ENCODE measurements around the gene CNIH1.
"Not testable (repeated sequence)": the region's sequence is repeated elsewhere in the genome, so short reads cannot be mapped to it uniquely, and the experiment has no call there.

Gene CNIH1

DNA sequence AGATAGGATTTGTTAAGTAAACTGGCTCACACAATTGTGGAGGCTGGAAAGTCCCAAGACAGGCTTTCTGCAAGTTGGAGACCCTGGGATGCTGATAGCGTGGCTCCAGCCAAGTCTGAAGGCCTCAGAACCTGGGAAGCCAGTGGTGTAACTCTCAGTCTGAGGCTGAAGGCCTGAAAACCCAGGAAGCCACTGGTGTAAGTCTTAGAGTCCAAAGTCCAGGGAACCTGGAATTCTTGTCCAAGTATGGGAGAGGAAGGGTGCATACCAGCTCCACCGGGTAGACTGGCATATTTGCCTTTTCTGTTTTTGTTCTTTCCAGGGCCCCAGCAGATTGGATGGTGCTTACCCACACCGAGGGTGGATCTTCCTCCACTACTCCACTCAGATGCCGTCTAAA is 29.5 kb upstream of the CNIH1 start:
- no peak for DNase-seq (ENCODE audit: low read depth in 3 of 3, low spot score in 1 of 3)

DNA sequence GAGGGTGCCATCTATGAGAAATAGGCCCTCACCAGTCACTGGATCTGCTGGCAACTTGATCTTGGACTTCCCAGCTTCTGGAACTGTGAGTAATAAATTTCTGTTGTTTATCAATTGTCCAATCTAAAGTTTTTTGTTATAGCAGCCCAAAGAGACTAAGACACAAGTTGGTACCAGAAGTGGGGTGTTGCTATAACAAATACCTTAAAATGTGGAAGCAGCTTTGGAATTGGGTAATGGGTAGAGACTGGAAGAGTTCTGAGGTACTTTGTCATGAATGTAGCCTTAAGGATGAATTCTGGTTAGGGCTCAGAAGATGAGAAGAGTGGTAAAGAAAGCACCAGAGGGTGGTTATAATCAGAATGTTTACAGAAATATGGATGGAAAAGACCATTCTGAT is 26.1 kb upstream of the CNIH1 start:
- no peak for DNase-seq (ENCODE audit: low read depth in 3 of 3, low spot score in 1 of 3)

DNA sequence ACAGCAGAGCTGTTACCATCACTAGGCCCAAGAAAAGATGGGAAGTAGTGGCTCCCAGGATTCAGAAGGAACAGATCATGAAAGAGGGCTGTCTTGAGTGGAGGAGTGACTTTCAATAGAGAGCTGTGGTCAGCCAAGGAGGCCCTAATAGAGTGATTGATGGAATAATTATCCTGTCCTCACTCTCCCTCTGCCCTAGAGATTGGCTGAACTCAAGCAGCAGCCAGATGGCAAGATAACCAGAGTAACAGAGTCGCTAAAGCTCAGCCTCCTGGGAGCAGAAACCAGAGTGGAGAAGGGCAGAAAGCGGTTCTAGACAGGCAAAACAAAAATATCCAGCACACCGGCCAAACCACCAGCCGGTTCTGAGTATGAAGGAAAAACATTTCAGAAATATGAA is 24.5 kb upstream of the CNIH1 start:
- DNase-seq (ENCODE audit: low read depth in 3 of 3, low spot score in 1 of 3): no peak

DNA sequence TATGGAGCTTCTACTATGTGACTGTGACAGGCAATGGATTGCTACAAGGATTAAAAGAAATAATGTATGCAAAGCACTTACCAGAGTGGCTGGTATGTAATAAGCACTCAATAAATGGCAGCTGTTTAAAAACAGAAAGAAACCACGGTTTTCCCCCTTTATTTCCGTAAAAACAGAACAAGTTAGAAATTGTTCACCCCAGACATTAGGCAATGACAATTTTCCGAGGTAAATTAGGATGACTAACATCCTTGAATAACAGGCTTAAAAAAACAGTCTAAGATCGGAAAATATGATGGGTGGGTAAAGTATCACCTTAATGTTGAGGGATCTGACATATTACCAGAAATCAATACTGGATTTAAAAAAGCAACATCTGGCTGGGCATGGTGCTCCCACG is 20.9 kb upstream of the CNIH1 start:
- DNase-seq (ENCODE audit: low read depth in 3 of 3, low spot score in 1 of 3): no peak

DNA sequence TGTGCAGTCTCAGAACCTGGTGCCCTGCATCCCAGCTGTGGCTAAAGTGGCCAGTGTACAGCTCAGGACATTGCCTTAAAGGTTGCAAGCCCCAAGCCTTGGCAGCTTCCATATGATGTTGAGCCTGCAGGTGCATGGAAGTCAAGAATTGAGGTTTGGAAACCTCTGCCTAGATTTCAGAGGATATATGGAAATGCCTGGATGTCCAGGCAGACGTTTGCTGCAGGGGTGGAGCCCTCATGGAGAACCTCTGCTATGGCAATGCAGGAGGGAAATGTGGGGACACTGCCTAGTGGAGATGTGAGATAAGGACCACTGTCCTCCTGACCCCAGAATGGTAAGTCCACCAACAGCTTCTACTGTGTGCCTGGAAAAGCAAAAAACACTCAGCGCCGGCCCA is 17.9 kb upstream of the CNIH1 start:
- no peak for DNase-seq (ENCODE audit: low read depth in 3 of 3, low spot score in 1 of 3)

DNA sequence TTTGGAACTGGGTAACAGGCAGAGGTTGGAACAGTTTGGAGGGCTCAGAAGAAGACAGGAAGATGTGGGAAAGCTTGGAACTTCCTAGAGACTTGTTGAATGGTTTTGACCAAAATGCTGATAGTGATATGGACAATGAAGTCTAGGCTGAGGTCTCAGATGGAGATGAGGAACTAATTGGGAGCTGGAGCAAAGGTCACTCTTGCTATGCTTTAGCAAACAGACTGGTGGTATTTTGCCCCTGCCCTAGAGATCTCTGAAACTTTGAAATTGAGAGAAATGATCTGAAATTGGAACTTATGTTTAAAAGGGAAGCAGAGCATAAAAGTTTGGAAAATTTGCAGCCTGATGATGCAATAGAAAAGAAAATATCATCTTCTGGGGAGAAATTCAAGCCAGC is 17.4 kb upstream of the CNIH1 start:
- not testable (repeated sequence) for DNase-seq (ENCODE audit: low read depth in 3 of 3, low spot score in 1 of 3)

DNA sequence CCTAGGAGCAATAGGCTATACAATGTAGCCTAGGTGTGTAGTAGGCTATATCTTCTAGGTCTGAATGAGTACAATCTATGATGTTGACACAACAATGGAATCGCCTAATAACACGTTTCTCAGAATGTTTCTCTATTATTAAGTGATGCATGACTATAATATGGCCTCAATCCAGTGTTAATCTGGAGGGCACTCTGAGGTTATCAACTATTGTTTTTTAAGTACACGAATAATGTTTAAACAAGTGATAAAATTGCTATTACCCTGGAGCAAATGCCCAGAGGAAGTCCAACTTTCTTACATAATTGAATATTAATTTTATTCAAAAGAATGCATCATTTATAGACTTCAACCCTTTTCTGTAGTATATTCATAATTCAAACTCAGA is 16.4 kb upstream of the CNIH1 start:
- DNase-seq (ENCODE audit: low read depth in 3 of 3, low spot score in 1 of 3): no peak

DNA sequence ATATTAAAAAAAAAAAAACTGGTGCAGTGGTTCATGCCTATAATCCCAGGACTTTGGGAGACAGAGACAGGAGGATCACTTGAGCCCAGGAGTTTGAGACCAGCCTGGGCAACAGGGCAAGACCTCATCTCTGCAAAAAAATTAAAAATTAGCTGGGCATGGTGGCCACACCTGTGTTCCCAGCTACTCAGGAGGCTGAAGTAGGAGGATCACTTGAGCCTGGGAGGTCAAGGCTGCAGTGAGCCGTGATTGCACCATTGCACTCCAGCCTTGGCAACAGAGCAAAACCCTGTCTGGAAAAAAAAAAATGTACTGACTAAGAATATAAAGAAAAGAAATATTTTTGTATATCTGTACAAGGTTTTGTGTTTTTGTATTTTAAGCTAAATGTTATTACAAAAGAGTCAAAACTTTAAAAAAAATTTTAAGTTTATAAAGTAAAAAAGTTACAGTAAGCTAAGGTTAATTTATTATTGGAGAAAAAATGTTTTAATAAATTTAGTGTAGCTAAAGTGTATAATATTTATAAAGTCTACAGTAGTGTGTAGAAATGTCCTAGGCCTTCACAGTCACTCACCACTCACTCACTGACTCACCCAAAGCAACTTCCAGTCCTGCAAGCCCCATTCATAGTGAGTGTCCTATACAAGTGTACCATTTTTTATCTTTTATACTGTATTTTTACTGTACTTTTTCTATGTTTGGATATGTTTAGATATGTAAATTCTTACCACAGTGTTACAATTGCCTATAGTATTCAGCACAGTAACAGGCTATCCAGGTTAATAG is 15.8 kb upstream of the CNIH1 start:
- DNase-seq (ENCODE audit: low read depth in 3 of 3, low spot score in 1 of 3): not testable (repeated sequence)

DNA sequence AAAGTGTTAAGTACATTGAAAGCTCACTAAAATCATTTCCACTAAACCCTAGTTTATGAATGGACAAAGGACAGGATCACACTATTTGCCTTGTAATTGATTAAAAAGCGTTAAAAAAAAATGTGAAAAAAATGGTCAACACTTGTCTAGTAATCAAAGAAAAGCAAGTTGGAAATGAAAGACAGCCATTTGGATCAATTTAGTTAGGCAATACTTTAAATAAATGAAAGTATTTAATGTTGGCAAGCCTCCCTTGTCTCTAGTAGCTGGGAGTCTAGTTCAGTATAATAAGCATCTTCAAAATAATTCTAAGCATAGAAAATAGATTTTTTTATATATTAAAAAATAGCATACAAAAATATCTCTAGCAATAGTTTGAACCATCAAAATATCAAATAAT is 14.2 kb upstream of the CNIH1 start:
- DNase-seq (ENCODE audit: low read depth in 3 of 3, low spot score in 1 of 3): no peak

DNA sequence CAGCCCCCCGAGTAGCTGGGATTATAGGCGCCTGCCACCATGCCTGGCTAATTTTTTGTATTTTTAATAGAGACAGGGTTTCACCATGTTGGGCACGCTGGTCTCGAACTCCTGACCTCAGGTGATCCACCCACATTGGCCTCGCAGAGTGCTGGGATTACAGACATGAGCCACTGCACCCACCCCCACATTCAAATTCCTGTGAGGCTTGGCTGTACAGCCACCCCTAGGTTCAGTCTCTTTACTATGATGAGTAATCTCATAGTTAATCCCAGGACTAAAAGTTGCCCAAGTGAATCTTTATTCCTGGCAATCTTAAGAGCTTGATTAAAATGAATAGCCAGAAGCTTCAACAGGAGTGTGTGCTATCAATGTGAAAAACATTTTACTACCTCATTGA is 12.8 kb upstream of the CNIH1 start:
- DNase-seq (ENCODE audit: low read depth in 3 of 3, low spot score in 1 of 3): not testable (repeated sequence)

DNA sequence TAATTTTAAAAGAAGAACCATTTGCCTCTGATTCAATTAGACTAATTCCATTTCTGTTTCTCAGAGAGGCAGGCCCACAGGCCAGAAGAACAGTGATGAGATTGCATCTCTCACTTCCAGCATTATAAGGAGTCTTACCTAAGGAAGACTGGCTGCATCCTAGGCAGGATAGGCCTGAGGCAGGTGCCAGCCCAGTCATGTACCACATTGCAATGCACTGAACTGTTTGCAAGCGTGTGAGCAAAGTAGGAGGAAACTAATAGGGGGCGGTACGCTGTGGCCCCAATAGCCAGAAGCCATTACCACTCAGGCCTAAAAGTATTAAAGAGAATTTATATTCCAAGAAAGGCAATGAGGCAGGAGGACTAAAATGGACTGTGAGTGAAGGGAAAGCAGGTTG is 12.1 kb upstream of the CNIH1 start:
- DNase-seq (ENCODE audit: low read depth in 3 of 3, low spot score in 1 of 3): no peak

DNA sequence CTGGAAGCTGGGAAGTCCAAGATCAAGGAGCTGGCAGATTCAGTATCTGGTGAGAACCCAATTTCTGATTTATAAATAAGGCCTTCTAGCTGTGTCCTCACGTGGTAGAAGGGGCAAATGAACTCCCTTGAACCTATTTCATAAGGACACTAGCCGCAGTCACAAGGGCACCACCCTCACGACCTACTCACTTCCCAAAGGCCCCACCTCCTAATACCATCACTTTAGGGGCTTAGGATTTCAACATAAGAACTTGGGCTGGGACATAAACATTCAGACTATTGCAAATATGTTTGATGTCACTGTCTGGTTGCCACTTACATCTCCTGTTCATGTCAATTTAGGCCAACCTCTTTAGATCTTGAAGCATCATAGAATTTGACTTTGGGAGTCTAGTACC is 10.8 kb upstream of the CNIH1 start:
- no peak for DNase-seq (ENCODE audit: low read depth in 3 of 3, low spot score in 1 of 3)

DNA sequence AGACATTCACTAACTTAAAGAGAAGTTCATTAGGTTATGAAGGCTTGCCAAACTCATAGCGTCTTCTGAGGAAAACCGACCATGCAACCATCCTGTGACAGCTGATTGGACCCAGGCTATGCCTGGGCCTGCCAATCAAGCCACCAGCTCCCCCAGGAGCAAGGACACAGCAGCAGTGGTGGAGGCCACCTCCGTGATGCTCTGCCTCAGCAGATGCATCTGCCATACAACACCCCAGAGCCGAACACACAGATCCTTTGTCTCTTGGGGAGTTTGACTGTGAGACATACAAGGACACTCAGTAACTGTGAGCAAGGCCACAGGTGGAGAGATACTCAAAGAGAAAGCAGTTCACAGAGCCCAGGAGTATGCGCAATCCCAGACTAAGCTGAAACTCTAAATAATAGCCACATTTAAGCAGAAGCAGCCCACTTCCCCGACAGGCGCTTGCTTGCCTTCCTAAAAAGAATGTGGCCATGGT is 10.0 kb upstream of the CNIH1 start:
- DNase-seq (ENCODE audit: low read depth in 3 of 3, low spot score in 1 of 3): no peak

DNA sequence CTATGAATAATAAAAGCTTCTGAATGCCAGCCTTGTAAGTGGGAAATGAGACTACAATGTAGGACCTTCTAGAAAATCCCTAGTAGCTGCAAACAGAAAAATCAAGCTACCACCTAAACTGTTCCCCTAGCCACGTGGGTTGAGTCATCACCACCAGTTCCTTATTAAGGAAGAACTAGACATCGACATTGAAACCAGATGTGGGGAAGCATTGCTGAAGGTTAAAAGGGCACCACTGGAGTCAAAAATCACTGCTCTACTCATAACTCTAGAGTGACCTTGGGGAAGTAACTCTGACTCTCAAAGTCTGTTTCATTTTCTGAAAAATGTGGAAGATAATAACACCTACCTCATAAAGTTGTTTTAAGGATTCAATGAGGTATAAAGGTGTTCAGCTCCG is 9.4 kb upstream of the CNIH1 start:
- no peak for DNase-seq (ENCODE audit: low read depth in 3 of 3, low spot score in 1 of 3)

DNA sequence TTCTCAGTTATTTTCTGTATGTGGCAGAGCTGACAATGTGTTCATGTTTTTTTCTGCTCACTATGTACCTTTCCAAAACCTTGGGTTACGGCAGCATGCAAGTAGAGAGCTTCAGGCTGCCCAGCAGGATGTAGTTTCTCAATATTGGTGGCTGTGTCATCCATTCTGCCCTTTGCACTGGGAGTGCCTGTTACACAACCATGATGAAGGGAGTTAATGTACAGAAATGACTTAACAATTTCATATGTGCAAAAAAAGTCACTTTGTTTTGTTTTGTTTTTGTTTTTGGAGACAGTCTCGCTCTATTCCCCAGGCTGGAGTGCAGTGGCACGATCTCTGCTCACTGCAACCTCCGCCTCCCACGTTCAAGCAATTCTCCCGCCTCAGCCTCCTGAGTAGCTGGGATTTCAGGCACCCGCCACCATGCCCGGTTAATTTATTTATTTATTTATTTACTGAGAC is 6.1 kb upstream of the CNIH1 start:
- DNase-seq (ENCODE audit: low read depth in 3 of 3, low spot score in 1 of 3): no peak

DNA sequence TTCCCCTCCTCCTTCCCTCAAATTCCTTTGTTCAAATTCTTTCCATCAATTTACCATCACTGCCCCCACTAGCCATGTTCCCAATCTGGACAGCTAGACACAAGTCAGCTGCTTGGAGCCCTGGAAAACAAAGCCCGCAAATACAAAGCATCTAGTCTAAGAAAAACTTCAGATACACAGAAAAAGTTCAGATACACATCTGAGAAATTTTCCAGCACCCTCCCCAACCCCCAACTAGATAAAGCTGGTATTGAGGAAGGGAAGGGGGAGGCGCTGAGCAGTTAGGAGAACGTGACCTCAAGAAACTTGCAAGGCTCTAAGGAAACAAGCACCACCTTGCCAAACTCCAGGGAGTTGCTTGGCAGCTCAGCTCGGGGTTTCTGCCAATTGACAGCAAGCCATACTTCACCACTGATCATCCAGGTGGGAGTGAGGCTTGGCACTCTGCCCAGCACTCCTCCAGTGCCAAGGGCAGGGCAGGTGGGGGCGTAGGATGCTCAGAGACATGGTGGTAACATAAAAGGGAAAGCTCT is 5.1 kb upstream of the CNIH1 start:
- no peak for DNase-seq (ENCODE audit: low read depth in 3 of 3, low spot score in 1 of 3)

DNA sequence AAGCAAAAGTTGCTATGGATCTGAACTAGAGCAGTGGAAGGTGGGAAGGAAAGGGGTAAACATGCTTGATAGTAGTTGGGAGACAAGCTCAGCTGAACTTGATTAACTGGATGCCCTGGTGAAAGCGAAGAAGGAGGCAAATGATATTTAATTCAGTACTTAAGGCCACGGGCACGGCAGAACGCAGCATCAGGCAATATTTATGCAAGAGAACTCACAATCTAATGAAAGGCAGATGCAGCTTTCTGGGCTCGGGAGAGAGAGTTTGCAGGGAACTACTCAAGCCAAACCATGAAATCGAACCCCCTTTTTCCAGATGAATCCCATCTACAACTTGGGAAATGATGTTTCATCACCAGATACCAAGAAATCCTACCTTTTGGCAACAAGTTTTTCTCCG is 3.5 kb upstream of the CNIH1 start:
- DNase-seq (ENCODE audit: low read depth in 3 of 3, low spot score in 1 of 3): no peak

DNA sequence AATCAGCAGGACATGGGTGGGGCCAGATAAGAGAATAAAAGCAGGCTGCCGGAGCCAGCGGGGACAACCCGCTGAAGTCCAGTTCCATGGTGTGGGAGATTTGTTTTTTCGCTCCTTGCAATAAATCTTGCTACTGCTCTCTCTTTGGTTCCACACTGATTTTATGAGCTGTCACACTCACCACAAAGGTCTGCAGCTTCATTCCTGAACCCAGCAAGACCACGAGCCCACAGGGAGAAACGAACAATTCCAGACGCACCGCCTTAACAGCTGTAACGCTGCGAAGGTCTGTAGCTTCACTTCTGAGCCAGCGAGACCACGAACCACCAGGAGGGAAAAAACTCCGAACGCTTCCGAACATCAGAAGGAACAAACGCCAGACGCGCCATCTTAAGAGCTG is 2.8 kb upstream of the CNIH1 start:
- no peak for DNase-seq (ENCODE audit: low read depth in 3 of 3, low spot score in 1 of 3)

DNA sequence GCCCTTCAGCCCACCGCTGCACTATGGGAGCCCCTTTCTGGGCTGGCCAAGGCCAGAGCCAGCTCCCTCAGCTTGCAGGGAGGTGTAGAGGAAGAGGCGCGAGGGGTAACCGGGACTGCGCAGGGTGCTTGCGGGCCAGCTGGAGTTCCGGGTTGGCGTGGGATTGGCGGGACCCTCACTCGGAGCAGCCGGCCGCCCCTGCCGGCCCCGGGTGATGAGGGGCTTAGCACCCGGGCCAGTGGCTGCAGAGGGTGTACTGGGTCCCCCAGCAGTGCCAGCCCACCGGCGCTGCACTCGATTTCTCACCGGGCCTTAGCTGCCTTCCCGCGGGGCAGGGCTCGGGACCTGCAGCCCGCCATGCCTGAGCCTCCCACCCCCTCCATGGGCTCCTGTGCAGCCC is 1.8 kb upstream of the CNIH1 start:
- DNase-seq (ENCODE audit: low read depth in 3 of 3, low spot score in 1 of 3): not testable (repeated sequence)

DNA sequence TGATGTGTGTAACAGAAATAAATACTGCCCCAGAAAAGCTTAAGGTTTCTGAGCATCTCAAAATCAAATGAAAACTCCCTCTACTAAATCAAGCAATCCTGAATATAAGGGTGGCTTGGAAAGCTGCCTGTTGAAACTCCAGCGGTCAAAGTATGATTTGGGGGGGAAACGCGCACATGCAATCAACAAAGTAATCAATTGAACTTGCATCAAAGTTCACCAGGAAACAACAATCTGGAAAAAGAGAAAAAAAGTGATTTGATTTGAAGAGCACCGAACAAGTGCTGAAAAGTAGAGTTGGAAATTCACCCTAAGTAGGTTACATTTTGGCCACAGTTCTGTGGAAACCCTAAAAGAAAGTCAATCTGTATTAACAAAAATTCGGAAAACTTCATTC is 700 bp downstream of the CNIH1 start:
- DNase-seq (ENCODE audit: low read depth in 3 of 3, low spot score in 1 of 3): no peak

DNA sequence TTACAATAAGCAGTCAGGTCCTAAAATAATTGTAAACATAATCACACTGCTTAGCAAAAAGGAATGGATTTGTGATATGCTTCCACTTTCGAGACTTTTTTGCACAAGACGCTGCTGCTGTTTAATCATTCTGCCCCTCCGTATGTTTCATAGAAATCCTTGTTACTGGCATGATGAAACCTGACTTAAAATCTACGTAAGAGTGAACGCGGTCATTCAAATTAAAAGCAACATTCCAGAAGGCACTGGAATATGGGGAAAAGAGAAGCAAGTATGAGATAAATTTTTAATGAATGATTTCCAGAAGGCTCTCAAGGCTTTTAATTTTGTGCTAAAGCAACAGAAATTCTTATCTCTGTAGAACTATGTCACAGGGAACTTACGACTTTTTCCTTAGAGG is 1.1 kb downstream of the CNIH1 start:
- DNase-seq (ENCODE audit: low read depth in 3 of 3, low spot score in 1 of 3): no peak

DNA sequence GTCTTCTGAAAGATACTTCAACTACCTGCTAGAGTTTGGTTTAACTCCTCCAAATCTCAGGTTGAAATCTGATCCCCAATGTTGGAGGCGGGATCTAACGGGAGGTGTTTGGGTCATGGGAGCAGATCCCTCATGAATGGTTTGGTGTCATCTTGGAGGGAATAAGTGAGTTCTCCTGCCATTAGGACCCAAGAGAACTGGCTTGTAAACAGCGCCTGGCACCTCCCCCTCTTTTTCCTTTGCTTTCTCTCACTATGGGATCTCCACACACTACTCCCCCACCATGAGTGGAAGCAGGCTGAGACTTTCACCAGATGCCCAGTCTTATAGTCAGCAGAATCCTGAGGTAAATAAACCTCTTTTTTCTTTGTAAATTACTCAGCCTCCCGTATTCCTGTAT is 2.5 kb downstream of the CNIH1 start:
- no peak for DNase-seq (ENCODE audit: low read depth in 3 of 3, low spot score in 1 of 3)

DNA sequence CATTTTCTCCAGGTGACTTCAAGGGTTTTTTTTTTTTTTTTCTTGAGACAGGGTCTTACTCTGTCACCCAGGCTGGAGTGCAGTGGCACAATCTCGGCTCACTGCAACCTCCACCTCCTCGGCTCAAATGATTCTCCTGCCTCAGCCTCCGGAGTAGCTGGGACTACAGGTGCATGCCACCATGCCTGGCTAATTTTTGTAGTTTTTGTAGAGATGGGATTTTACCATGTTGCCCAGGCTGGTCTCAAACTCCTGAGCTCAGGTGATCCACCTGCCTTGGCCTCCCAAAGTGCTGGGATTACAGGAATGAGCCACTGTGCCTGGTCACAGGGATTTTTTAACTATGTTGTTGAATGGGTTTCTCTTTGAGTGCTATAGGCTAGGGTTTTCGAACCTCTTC is 3.2 kb downstream of the CNIH1 start:
- DNase-seq (ENCODE audit: low read depth in 3 of 3, low spot score in 1 of 3): not testable (repeated sequence)
